MM.1S (cell line): ENCODE results near the gene AGPS.

Experiments
- EZH2 ChIP-seq: fragments of 300-600 bp; sonication (generic); optimal IDR thresholded peaks from 2 replicates; pipeline ENCODE3; 2017; ENCODE audit warnings: low read depth, mild to moderate bottlenecking, antibody characterized with exemption, low read length, mixed read lengths
- TF ChIP-seq, protein P1 (sequence below): fragments of 300-600 bp; sonication (generic); IDR thresholded peaks from 2 replicates; pipeline ENCODE4 v1.5.1; 2016; ENCODE audit warnings: antibody characterized with exemption, low read length, mixed read lengths

DNA sequence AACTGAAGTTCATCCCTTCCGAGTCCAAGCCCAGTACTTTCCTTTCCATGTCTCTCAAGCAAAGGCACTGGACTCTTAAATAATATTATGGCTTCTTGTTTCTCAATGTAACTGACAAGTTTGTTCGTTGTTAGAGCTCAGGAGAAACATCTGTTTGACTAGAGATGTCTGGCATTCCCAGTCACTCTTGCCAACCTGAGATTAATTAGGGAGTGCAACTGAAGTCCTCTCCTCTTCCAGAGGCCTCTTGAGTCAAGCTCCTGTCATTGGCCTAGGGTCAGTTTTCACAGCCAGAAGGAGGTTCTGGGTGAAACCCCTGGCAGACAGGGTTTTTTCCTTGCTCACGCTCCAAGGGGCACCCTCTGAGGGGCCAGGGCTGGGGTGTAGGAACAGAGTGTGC, 196.1 kb downstream of the AGPS start:
- no peak for TF ChIP-seq EZH2
- TF ChIP-seq, protein P1, sequence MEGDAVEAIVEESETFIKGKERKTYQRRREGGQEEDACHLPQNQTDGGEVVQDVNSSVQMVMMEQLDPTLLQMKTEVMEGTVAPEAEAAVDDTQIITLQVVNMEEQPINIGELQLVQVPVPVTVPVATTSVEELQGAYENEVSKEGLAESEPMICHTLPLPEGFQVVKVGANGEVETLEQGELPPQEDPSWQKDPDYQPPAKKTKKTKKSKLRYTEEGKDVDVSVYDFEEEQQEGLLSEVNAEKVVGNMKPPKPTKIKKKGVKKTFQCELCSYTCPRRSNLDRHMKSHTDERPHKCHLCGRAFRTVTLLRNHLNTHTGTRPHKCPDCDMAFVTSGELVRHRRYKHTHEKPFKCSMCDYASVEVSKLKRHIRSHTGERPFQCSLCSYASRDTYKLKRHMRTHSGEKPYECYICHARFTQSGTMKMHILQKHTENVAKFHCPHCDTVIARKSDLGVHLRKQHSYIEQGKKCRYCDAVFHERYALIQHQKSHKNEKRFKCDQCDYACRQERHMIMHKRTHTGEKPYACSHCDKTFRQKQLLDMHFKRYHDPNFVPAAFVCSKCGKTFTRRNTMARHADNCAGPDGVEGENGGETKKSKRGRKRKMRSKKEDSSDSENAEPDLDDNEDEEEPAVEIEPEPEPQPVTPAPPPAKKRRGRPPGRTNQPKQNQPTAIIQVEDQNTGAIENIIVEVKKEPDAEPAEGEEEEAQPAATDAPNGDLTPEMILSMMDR: no peak
